ENCODE data around the gene PF4V1. TPM values are rescaled to one million over a fixed set of nuclear protein-coding genes. Genes with fewer than 3 reads are reported as not detected.

The PF4V1 gene
- total RNA-seq, 1 donor from 2014 or later, result not detected

DNA sequence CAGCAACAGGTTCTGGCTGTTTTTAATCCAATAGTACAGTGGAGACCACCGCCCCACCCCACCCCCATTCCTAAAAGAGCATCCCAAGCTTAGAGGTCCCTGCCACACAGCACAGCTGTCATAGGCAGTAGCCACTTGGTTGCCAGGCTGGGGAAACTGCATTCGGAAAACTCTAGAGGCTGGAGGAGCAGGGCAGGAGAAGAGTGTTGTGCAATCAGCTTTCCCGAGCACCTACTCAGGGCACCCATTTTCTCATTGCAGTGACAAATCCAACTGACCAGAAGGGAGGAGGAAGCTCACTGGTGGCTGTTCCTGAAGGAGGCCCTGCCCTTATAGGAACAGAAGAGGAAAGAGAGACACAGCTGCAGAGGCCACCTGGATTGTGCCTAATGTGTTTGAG, 17.2 kb downstream of the PF4V1 start:
- TF ChIP-seq, protein P1, sequence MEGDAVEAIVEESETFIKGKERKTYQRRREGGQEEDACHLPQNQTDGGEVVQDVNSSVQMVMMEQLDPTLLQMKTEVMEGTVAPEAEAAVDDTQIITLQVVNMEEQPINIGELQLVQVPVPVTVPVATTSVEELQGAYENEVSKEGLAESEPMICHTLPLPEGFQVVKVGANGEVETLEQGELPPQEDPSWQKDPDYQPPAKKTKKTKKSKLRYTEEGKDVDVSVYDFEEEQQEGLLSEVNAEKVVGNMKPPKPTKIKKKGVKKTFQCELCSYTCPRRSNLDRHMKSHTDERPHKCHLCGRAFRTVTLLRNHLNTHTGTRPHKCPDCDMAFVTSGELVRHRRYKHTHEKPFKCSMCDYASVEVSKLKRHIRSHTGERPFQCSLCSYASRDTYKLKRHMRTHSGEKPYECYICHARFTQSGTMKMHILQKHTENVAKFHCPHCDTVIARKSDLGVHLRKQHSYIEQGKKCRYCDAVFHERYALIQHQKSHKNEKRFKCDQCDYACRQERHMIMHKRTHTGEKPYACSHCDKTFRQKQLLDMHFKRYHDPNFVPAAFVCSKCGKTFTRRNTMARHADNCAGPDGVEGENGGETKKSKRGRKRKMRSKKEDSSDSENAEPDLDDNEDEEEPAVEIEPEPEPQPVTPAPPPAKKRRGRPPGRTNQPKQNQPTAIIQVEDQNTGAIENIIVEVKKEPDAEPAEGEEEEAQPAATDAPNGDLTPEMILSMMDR (IDR thresholded peaks at IDR 0.05; ENCODE audit: unreplicated experiment), result no peak
- peak overlapping the region; percentile 73 for H3K4me3 Mint-ChIP-seq
- no peaks in the 10 kb centered on the region for H3K36me3 Mint-ChIP-seq
- H3K27ac Mint-ChIP-seq, result no peak overlapping the region
- H3K4me1 Mint-ChIP-seq, result peaks cover 17% of the 10 kb centered on the region
- H3K9me3 Mint-ChIP-seq, result no peaks in the 10 kb centered on the region
- H3K27me3 Mint-ChIP-seq (ENCODE audit: low read depth), result peaks cover 83% of the 10 kb centered on the region
- no peak for DNase-seq (ENCODE audit: low spot score in 2 of 2, unreplicated experiment in 2 of 2)

DNA sequence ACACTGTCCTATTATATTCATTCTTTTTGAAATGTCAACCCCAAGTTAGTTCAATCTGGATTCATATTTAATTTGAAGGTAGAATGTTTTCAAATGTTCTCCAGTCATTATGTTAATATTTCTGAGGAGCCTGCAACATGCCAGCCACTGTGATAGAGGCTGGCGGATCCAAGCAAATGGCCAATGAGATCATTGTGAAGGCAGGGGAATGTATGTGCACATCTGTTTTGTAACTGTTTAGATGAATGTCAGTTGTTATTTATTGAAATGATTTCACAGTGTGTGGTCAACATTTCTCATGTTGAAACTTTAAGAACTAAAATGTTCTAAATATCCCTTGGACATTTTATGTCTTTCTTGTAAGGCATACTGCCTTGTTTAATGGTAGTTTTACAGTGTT, 17.7 kb downstream of the PF4V1 start:
- Mint-ChIP-seq H3K36me3 (no peaks in the 10 kb centered on the region), H3K4me3 (no peak overlapping the region), H3K9me3 (no peaks in the 10 kb centered on the region), H3K27me3 (ENCODE audit: low read depth) (peaks cover 79% of the 10 kb centered on the region), H3K4me1 (peaks cover 17% of the 10 kb centered on the region), H3K27ac (no peak overlapping the region)
- TF ChIP-seq, protein P1 (IDR thresholded peaks at IDR 0.05; ENCODE audit: unreplicated experiment), result no peak
- DNase-seq (ENCODE audit: low spot score in 2 of 2, unreplicated experiment in 2 of 2), result no peak

DNA sequence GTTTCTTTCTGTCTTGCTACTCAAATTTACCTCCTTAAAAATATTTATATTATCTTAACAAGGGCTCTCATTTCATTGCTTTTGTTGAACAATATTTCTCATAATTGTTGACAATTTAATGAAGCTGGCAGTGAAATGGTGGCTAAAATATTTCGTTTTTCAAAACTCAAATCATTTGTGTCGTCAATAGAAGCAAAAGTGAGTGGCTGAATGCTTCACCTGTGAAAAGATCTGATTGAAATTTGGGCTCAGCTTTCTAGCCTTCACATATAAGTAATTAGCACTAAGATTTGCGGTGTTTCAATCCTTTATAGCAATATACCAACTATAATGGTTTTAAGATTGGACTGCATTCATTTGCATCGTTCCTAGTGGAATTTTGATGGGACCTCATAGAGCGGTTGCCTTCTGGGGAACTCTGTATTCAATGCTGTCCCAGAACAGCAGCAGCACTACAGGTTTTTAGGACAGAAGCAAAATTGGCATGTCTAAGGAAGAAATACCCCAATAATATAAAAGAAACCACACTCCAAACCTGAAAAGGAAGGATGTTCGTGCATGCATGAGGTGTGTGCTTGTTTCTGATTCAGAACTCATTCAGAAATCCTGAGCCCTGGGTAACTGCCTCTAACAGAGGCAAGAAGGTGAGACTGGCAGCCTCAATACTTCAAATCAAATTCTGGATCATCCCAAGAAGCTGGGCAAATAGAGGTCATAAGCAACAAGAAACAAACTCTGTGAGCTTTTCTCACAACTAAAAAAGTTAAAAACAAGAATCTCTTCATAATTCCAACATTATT, 18.6 kb downstream of the PF4V1 start:
- Mint-ChIP-seq H3K9me3 (no peaks in the 10 kb centered on the region), H3K27me3 (ENCODE audit: low read depth) (peaks cover 70% of the 10 kb centered on the region), H3K27ac (no peak overlapping the region), H3K4me1 (peaks cover 17% of the 10 kb centered on the region), H3K4me3 (no peak overlapping the region), H3K36me3 (no peaks in the 10 kb centered on the region)
- DNase-seq (ENCODE audit: low spot score in 2 of 2, unreplicated experiment in 2 of 2), result no peak
- TF ChIP-seq, protein P1 (IDR thresholded peaks at IDR 0.05; ENCODE audit: unreplicated experiment), result no peak

DNA sequence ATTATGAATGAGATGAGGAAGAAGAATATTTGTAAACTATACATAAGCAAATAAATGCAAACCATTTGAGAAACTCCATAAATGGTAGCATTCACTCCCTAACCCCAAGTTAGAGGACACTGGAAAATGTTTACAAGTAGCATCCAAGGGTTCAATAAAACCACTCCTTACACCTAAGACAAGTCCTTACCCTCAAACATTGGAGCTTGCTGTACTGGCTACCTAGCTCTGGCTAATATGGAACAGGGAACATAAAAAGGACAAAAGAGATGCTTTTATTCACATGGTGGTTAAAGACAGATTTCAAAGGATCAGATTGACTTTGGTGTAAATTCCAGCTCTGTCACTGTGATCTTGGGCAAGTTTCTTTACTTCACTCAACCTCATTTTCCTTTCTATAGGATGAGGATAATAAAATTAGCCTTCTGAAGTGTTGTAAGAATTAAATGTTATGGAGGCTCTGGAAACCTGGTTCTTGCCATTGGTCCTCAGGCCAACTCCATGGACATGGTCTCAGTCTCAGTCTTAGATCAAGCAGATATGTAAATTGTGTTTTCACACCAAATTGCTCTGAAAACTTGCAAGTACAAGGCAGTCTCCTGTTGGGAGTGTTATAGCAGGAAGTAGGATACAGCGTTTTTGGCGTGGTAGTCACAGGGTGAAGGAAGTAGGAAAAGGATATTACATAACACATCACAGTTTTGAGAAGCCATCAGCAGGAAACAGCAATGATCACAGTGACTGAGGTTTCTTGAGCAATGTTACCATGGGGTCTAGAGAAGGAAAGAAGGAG, 19.4 kb downstream of the PF4V1 start:
- H3K4me1 Mint-ChIP-seq, result peaks cover 17% of the 10 kb centered on the region
- TF ChIP-seq, protein P1 (IDR thresholded peaks at IDR 0.05; ENCODE audit: unreplicated experiment), result no peak
- H3K27ac Mint-ChIP-seq, result no peak overlapping the region
- no peak overlapping the region for H3K4me3 Mint-ChIP-seq
- H3K27me3 Mint-ChIP-seq (ENCODE audit: low read depth), result peaks cover 65% of the 10 kb centered on the region
- H3K36me3 Mint-ChIP-seq, result no peaks in the 10 kb centered on the region
- H3K9me3 Mint-ChIP-seq, result no peaks in the 10 kb centered on the region
- no peak for DNase-seq (ENCODE audit: low spot score in 2 of 2, unreplicated experiment in 2 of 2)

DNA sequence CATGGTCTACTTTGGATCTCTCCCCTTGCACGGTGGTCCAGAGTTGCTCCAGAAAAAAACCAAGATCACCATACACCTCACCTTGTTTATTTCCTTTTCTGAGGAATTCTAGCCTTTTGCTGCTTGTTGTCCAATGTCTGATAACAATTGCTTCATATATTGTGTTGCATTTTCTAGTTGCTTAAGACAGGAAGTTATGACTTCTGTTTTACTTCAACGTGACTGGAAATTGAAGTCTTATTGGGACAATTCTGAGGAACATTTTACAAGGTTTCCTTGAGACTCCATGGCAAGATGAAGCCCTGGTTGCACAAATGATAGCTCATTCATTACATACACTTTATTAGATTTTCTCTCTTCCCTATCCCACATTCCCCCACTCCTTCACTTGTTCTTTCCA, 21.3 kb downstream of the PF4V1 start:
- no peaks in the 10 kb centered on the region for H3K36me3 Mint-ChIP-seq
- no peak overlapping the region for H3K4me3 Mint-ChIP-seq
- TF ChIP-seq, protein P1 (IDR thresholded peaks at IDR 0.05; ENCODE audit: unreplicated experiment), result no peak
- no peaks in the 10 kb centered on the region for H3K9me3 Mint-ChIP-seq
- peaks cover 57% of the 10 kb centered on the region for H3K27me3 Mint-ChIP-seq (ENCODE audit: low read depth)
- DNase-seq (ENCODE audit: low spot score in 2 of 2, unreplicated experiment in 2 of 2), result no peak
- no peak overlapping the region for H3K27ac Mint-ChIP-seq
- peaks cover 4% of the 10 kb centered on the region for H3K4me1 Mint-ChIP-seq

All from mesothelial cell of epicardium (in vitro differentiated cells).